NB4 (cell line): ENCODE results near the gene MRPS9.

ENCODE experiments used
- POLR2A ChIP-seq: IDR thresholded peaks from 2 replicates; pipeline ENCODE4 v1.6.1; 2011; ENCODE audit warnings: mild to moderate bottlenecking; ENCODE audit not compliant: insufficient read length; ENCODE audit errors: extremely low read depth
- TF ChIP-seq, protein P1 (sequence below): IDR thresholded peaks from one replicate; pipeline ENCODE4 v1.5.1; 2012; ENCODE audit warnings: low read depth, low read length
- TF ChIP-seq, protein P2 (sequence below): IDR thresholded peaks from 2 replicates; pipeline ENCODE4 v1.6.1; 2011; ENCODE audit warnings: low read depth, low read length

DNA sequence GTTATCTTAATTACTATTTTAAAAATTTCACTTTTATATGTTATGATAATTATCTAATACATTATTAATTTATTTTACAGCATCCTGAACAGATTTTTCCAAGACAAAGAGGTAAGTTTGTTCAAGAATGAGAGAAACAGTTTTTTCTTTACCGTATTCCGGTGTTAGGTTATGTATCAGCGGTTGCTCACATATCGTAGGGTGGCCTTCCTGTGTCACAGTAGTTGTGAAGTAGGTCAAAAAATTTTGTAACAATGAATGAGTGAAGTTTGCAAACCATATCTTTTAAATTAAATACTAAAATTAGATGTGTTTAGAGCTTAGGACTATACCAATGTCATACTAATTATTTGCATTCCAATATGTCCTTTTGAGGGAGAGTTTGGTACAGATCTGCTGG, 33.5 kb downstream of the MRPS9 start:
- TF ChIP-seq, protein P1, sequence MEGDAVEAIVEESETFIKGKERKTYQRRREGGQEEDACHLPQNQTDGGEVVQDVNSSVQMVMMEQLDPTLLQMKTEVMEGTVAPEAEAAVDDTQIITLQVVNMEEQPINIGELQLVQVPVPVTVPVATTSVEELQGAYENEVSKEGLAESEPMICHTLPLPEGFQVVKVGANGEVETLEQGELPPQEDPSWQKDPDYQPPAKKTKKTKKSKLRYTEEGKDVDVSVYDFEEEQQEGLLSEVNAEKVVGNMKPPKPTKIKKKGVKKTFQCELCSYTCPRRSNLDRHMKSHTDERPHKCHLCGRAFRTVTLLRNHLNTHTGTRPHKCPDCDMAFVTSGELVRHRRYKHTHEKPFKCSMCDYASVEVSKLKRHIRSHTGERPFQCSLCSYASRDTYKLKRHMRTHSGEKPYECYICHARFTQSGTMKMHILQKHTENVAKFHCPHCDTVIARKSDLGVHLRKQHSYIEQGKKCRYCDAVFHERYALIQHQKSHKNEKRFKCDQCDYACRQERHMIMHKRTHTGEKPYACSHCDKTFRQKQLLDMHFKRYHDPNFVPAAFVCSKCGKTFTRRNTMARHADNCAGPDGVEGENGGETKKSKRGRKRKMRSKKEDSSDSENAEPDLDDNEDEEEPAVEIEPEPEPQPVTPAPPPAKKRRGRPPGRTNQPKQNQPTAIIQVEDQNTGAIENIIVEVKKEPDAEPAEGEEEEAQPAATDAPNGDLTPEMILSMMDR, result no peak
- no peak for TF ChIP-seq POLR2A
- TF ChIP-seq, protein P2, sequence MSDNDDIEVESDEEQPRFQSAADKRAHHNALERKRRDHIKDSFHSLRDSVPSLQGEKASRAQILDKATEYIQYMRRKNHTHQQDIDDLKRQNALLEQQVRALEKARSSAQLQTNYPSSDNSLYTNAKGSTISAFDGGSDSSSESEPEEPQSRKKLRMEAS, result no peak
